Measurements from ENCODE around the gene CCDC190.
"Not testable (repeated sequence)": the region's sequence is repeated elsewhere in the genome, so short reads cannot be mapped to it uniquely, and the experiment has no call there.

CCDC190 gene

GRCh38 chr1:162829268-162829667, 31.7 kb downstream of the CCDC190 start:
- Histone ChIP-seq H3K36me3 (ENCODE audit: insufficient read depth, low read length) (no peaks in the 10 kb centered on the region), H3K27me3 (ENCODE audit: insufficient read depth, low read length) (no peaks in the 10 kb centered on the region), H3K9me3 (ENCODE audit: insufficient read depth, low read depth, low read length) (no peaks in the 10 kb centered on the region), H3K9ac (ENCODE audit: low read depth, low read length) (no peak overlapping the region), H3K4me1 (ENCODE audit: insufficient read depth, low read length) (peaks cover 11% of the 10 kb centered on the region; the same call in 1 of the 2 replicates), H3K27ac (ENCODE audit: low read depth, low read length) (no peak overlapping the region), H3K4me3 (ENCODE audit: low read length) (no peak overlapping the region)
- WGBS: 94% methylated on average over 1 of the region's 1 CpG

DNA sequence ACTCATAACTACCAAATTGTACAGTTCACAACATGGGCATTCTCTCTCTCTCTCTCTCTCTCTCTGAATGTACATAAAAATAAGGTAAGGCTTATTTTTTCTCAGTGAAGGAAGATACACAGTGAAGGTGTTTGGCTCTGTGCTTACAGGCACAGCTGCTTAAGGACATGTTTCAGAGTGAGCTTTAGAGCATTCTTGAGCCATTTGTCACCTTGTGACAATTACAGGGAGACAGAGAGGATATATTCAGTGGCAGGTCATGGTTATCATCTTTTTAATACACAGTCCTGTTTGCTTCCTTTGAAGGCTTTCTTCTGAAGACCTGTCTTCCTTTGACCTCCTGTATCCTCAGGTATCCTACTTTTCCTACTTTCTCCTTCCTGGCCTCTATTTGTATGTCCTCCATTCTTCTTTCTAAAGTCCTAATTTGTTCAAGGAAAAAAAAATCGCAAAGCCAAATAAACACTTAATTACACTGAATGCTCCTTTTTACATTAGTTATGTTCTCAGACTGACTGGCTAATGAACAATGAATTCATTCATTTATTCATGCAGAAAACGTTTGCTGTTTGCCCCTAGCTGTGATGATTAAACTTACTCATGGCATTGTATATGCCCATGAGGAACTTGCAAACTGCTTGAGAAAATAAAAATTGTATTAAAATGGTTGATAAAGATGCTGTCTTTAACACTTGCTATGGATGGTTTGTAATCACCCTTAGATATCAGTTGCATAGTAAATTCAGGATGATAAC, 37.0 kb downstream of the CCDC190 start:
- H3K4me3 ChIP-seq (ENCODE audit: low read length): no peak overlapping the region
- no peaks in the 10 kb centered on the region for H3K9me3 ChIP-seq (ENCODE audit: insufficient read depth, low read depth, low read length)
- H3K27me3 ChIP-seq (ENCODE audit: insufficient read depth, low read length): peaks cover 12% of the 10 kb centered on the region
- no peak overlapping the region for H3K27ac ChIP-seq (ENCODE audit: low read depth, low read length)
- no peak overlapping the region for H3K9ac ChIP-seq (ENCODE audit: low read depth, low read length)
- H3K4me1 ChIP-seq (ENCODE audit: insufficient read depth, low read length): peaks cover 20% of the 10 kb centered on the region
- WGBS: 64% methylated on average over 2 of the region's 2 CpGs
- H3K36me3 ChIP-seq (ENCODE audit: insufficient read depth, low read length): no peaks in the 10 kb centered on the region

- Histone ChIP-seq H3K27ac (ENCODE audit: low read depth, low read length) (no peak overlapping the region), H3K9ac (ENCODE audit: low read depth, low read length) (no peak overlapping the region), H3K4me1 (ENCODE audit: insufficient read depth, low read length) (peaks cover 20% of the 10 kb centered on the region), H3K9me3 (ENCODE audit: insufficient read depth, low read depth, low read length) (no peaks in the 10 kb centered on the region), H3K27me3 (ENCODE audit: insufficient read depth, low read length) (peaks cover 12% of the 10 kb centered on the region), H3K4me3 (ENCODE audit: low read length) (no peak overlapping the region), H3K36me3 (ENCODE audit: insufficient read depth, low read length) (no peaks in the 10 kb centered on the region)
- no CpG with 5 or more reads among the region's 3 CpGs for WGBS
Observed at GRCh38 chr1:162823231-162823630, 37.7 kb downstream of the CCDC190 start.

DNA sequence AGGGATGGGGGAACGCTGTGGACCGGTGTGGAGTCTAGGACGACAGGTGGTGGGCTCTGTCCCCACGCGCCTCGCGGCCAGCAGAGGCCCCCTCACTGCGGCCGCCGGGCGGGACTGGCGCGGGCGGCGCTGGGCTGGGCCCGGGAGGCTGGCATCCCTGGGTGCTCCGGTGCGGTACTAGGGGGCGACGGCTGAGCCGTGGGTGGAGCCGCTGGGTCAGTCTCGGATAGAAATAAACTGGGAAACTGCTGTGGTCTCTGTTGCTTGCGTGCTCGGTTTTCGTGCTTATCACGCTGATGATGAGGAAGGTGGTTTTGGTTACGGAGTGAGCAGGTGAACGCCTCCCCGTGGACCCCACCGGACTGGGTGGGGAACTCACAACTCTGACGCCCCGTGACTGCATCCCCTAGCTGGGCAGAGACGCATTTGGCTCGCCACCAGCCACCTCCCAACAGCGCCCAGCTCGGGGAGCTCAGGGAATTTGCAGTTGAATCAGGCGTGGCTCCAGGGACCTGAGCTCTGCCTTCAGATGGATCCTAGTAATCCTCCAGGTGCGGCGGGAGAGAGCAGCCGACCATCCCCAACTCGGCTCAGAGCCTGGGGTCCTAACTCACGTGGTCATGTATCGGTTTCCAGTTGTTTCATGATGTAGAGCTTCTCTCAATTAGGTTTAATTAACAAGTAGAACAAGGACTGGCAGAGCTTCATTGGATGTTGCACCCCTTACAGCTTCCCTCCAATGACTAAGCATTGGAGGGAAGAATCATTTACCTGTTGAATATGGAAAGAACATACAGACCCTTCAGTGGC, 38.4 kb downstream of the CCDC190 start:
- no peaks in the 10 kb centered on the region for H3K9me3 ChIP-seq (ENCODE audit: insufficient read depth, low read depth, low read length)
- peaks cover 12% of the 10 kb centered on the region for H3K27me3 ChIP-seq (ENCODE audit: insufficient read depth, low read length)
- WGBS: 2% methylated on average over 44 of the region's 44 CpGs
- peak overlapping the region; percentile 67 for H3K4me3 ChIP-seq (ENCODE audit: low read length)
- peaks cover 20% of the 10 kb centered on the region for H3K4me1 ChIP-seq (ENCODE audit: insufficient read depth, low read length)
- peak overlapping the region; percentile 61 for H3K9ac ChIP-seq (ENCODE audit: low read depth, low read length)
- no peak overlapping the region for H3K27ac ChIP-seq (ENCODE audit: low read depth, low read length)
- H3K36me3 ChIP-seq (ENCODE audit: insufficient read depth, low read length): no peaks in the 10 kb centered on the region

- not testable (repeated sequence) for H3K27ac ChIP-seq (ENCODE audit: low read depth, low read length); H3K9ac ChIP-seq (ENCODE audit: low read depth, low read length); H3K36me3 ChIP-seq (ENCODE audit: insufficient read depth, low read length); H3K4me3 ChIP-seq (ENCODE audit: low read length); H3K9me3 ChIP-seq (ENCODE audit: insufficient read depth, low read depth, low read length)
- 97% methylated on average over 1 of the region's 1 CpG for WGBS
- peaks cover 12% of the 10 kb centered on the region for H3K27me3 ChIP-seq (ENCODE audit: insufficient read depth, low read length)
- peaks cover 16% of the 10 kb centered on the region for H3K4me1 ChIP-seq (ENCODE audit: insufficient read depth, low read length)
Observed at GRCh38 chr1:162818666-162819065, 42.3 kb downstream of the CCDC190 start.

GRCh38 chr1:162818136-162818535, 42.8 kb downstream of the CCDC190 start:
- not testable (repeated sequence) for H3K4me3 ChIP-seq (ENCODE audit: low read length); H3K36me3 ChIP-seq (ENCODE audit: insufficient read depth, low read length); H3K9me3 ChIP-seq (ENCODE audit: insufficient read depth, low read depth, low read length); H3K9ac ChIP-seq (ENCODE audit: low read depth, low read length); H3K27ac ChIP-seq (ENCODE audit: low read depth, low read length)
- WGBS: 91% methylated on average over 2 of the region's 2 CpGs
- Histone ChIP-seq H3K27me3 (ENCODE audit: insufficient read depth, low read length) (peaks cover 12% of the 10 kb centered on the region), H3K4me1 (ENCODE audit: insufficient read depth, low read length) (peaks cover 11% of the 10 kb centered on the region)

DNA sequence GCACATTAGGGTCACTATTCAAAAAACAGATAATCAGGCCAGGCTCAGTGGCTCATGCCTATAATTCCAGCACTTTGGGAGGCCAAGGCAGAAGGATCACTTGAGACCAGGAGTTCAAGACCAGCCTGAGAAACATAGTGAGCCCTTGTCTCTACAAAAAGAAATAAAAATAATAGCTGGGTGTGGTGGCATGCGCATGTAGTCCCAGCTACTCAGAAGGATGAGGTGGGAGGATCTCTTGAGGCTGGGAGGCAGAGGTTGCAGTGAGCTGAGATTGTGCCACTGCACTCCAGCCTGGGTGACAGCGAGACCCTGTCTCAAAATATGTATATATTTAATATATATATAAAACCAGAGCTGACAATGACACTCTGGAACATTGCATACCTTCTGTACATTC, 48.6 kb downstream of the CCDC190 start:
- H3K9ac ChIP-seq (ENCODE audit: low read depth, low read length); H3K27me3 ChIP-seq (ENCODE audit: insufficient read depth, low read length); H3K9me3 ChIP-seq (ENCODE audit: insufficient read depth, low read depth, low read length); H3K27ac ChIP-seq (ENCODE audit: low read depth, low read length); H3K4me3 ChIP-seq (ENCODE audit: low read length); H3K36me3 ChIP-seq (ENCODE audit: insufficient read depth, low read length); H3K4me1 ChIP-seq (ENCODE audit: insufficient read depth, low read length): not testable (repeated sequence)
- 100% methylated on average over 1 of the region's 2 CpGs for WGBS

GRCh38 chr1:162807503-162807902, 53.5 kb downstream of the CCDC190 start:
- H3K9ac ChIP-seq (ENCODE audit: low read depth, low read length); H3K4me3 ChIP-seq (ENCODE audit: low read length); H3K4me1 ChIP-seq (ENCODE audit: insufficient read depth, low read length); H3K27ac ChIP-seq (ENCODE audit: low read depth, low read length); H3K9me3 ChIP-seq (ENCODE audit: insufficient read depth, low read depth, low read length); H3K27me3 ChIP-seq (ENCODE audit: insufficient read depth, low read length): not testable (repeated sequence)
- H3K36me3 ChIP-seq (ENCODE audit: insufficient read depth, low read length): peaks cover 37% of the 10 kb centered on the region
- no CpG with 5 or more reads among the region's 2 CpGs for WGBS
